Osteoblast (primary cell): ENCODE results near the gene ARHGEF6. TPM values are rescaled to one million over a fixed set of nuclear protein-coding genes. Genes with fewer than 3 reads are reported as not detected.

Source experiments
- DNase-seq: peaks from one replicate; pipeline ENCODE4 v3.0.0; 2011; ENCODE audit warnings: low spot score, mixed read lengths; ENCODE audit not compliant: insufficient read length; ENCODE audit errors: missing footprints
- H2AFZ ChIP-seq: 2 replicates; pipeline ENCODE4 v1.6.0; 2011; ENCODE audit warnings: mild to moderate bottlenecking, low read length
- H3K27ac ChIP-seq: 2 replicates; pipeline ENCODE4 v1.5.1; 2011; ENCODE audit warnings: mild to moderate bottlenecking, low read depth, low read length, moderate library complexity
- H3K27me3 ChIP-seq: 2 replicates; pipeline ENCODE4 v1.6.0; 2012; ENCODE audit warnings: mild to moderate bottlenecking, control low read depth, inconsistent platforms, low read length, moderate library complexity; ENCODE audit not compliant: insufficient read depth
- H3K36me3 ChIP-seq: 2 replicates; pipeline ENCODE4 v1.5.1; 2011; ENCODE audit warnings: mild to moderate bottlenecking, low read length, control low read depth, moderate library complexity; ENCODE audit not compliant: insufficient read depth
- H3K4me1 ChIP-seq: 2 replicates; pipeline ENCODE4 v1.5.1; 2011; ENCODE audit warnings: mild to moderate bottlenecking, low read length, control low read depth, moderate library complexity; ENCODE audit not compliant: insufficient read depth
- H3K4me2 ChIP-seq: 2 replicates; pipeline ENCODE4 v1.6.0; 2011; ENCODE audit warnings: mild to moderate bottlenecking, low read length; ENCODE audit not compliant: insufficient read depth
- H3K4me3 ChIP-seq: fragments of 200-600 bp; sonication (generic); 3 replicates; pipeline ENCODE4 v1.5.1; 2012; ENCODE audit warnings: mild to moderate bottlenecking, low read length, inconsistent platforms; ENCODE audit not compliant: insufficient read depth
- H3K79me2 ChIP-seq: 2 replicates; pipeline ENCODE4 v1.6.0; 2012; ENCODE audit warnings: mild to moderate bottlenecking, low read length, control low read depth, inconsistent platforms; ENCODE audit not compliant: insufficient read depth
- H3K9me3 ChIP-seq: 2 replicates; pipeline ENCODE4 v1.5.1; 2011; ENCODE audit warnings: low read depth, low read length, control low read depth
- H4K20me1 ChIP-seq: 2 replicates; pipeline ENCODE4 v1.6.0; 2012; ENCODE audit warnings: mild to moderate bottlenecking, low read length, control low read depth; ENCODE audit not compliant: insufficient read depth
- total RNA-seq: library from RNA; depleted of rRNA; stranded (reverse); fragments of >200 nt; gene quantifications from 2 replicates; pipeline ENCODE4 v1.2.3, GENCODE V29; 2012
- TF ChIP-seq, protein P1 (sequence below): IDR thresholded peaks from 2 replicates; pipeline ENCODE4 v1.5.1; 2011; ENCODE audit warnings: mild to moderate bottlenecking, low read depth, low read length, moderate library complexity; ENCODE audit errors: extremely low read depth

ARHGEF6 gene
- total RNA-seq, 1 donor = 17.4 TPM

GRCh38 chrX:136738049-136738729 is 42.5 kb downstream of the ARHGEF6 start:
- Histone ChIP-seq H3K4me2 (no peak overlapping the region), H3K36me3 (no peaks in the 10 kb centered on the region), H3K27ac (no peak overlapping the region), H3K9me3 (no peaks in the 10 kb centered on the region), H3K4me1 (no peaks in the 10 kb centered on the region), H2AFZ (no peak overlapping the region), H4K20me1 (no peaks in the 10 kb centered on the region), H3K4me3 (no peak overlapping the region), H3K79me2 (no peaks in the 10 kb centered on the region), H3K27me3 (no peaks in the 10 kb centered on the region)
- TF ChIP-seq, protein P1, sequence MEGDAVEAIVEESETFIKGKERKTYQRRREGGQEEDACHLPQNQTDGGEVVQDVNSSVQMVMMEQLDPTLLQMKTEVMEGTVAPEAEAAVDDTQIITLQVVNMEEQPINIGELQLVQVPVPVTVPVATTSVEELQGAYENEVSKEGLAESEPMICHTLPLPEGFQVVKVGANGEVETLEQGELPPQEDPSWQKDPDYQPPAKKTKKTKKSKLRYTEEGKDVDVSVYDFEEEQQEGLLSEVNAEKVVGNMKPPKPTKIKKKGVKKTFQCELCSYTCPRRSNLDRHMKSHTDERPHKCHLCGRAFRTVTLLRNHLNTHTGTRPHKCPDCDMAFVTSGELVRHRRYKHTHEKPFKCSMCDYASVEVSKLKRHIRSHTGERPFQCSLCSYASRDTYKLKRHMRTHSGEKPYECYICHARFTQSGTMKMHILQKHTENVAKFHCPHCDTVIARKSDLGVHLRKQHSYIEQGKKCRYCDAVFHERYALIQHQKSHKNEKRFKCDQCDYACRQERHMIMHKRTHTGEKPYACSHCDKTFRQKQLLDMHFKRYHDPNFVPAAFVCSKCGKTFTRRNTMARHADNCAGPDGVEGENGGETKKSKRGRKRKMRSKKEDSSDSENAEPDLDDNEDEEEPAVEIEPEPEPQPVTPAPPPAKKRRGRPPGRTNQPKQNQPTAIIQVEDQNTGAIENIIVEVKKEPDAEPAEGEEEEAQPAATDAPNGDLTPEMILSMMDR = no peak
- DNase-seq = no peak

GRCh38 chrX:136736690-136737089 is 44.0 kb downstream of the ARHGEF6 start:
- Histone ChIP-seq H3K4me2 (no peak overlapping the region), H4K20me1 (no peaks in the 10 kb centered on the region), H3K4me3 (no peak overlapping the region), H3K27ac (no peak overlapping the region), H3K9me3 (no peaks in the 10 kb centered on the region), H3K79me2 (no peaks in the 10 kb centered on the region), H3K27me3 (no peaks in the 10 kb centered on the region), H3K36me3 (no peaks in the 10 kb centered on the region), H3K4me1 (no peaks in the 10 kb centered on the region), H2AFZ (no peak overlapping the region)
- TF ChIP-seq, protein P1 = no peak
- no peak for DNase-seq

- Histone ChIP-seq H3K79me2 (no peaks in the 10 kb centered on the region), H3K27me3 (no peaks in the 10 kb centered on the region), H3K9me3 (no peaks in the 10 kb centered on the region), H3K36me3 (no peaks in the 10 kb centered on the region), H3K4me3 (no peak overlapping the region), H4K20me1 (no peaks in the 10 kb centered on the region), H3K4me1 (no peaks in the 10 kb centered on the region), H3K4me2 (no peak overlapping the region), H2AFZ (no peak overlapping the region), H3K27ac (no peak overlapping the region)
- TF ChIP-seq, protein P1 = no peak
- no peak for DNase-seq
Measured at GRCh38 chrX:136735601-136736000, 45.1 kb downstream of the ARHGEF6 start.

DNA sequence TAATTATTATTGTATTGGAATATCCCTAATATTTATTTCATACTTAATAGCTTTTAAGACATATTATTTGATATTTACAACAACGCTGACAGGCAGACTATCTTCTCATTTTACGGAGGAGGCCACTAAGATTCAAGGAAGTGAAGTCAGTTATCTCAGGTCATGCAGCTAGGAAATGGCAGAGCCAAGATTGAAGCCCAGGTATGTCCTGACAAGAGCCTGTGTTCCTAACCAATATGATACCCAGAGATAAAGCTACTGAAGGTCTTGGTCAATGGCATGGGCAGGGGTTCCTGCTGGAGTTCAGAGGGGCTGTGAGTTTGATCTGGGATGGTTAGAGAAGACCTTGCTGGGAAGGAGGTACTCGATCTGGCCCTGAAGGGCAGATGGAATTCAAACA is 47.1 kb downstream of the ARHGEF6 start:
- TF ChIP-seq, protein P1 = no peak
- DNase-seq = no peak
- Histone ChIP-seq H3K79me2 (no peaks in the 10 kb centered on the region), H2AFZ (no peak overlapping the region), H3K36me3 (no peaks in the 10 kb centered on the region), H3K4me1 (no peaks in the 10 kb centered on the region), H3K4me3 (no peak overlapping the region), H3K27ac (no peak overlapping the region), H3K4me2 (no peak overlapping the region), H3K27me3 (no peaks in the 10 kb centered on the region), H4K20me1 (no peaks in the 10 kb centered on the region), H3K9me3 (no peaks in the 10 kb centered on the region)
